22Rv1 (cell line): ENCODE results near the gene SOX21.

ENCODE experiments used
- H3K27ac ChIP-seq: fragments of 450-650 bp; 2 replicates; pipeline ENCODE4 v1.5.1; 2017
- CTCF ChIP-seq: fragments of 450-650 bp; IDR thresholded peaks from 2 replicates; pipeline ENCODE4 v1.5.1; 2017; ENCODE audit warnings: mild to moderate bottlenecking
- ZFX ChIP-seq: fragments of 450-650 bp; IDR thresholded peaks from 2 replicates; pipeline ENCODE4 v1.6.1; 2017; ENCODE audit warnings: antibody characterized with exemption, borderline replicate concordance

Gene SOX21

DNA sequence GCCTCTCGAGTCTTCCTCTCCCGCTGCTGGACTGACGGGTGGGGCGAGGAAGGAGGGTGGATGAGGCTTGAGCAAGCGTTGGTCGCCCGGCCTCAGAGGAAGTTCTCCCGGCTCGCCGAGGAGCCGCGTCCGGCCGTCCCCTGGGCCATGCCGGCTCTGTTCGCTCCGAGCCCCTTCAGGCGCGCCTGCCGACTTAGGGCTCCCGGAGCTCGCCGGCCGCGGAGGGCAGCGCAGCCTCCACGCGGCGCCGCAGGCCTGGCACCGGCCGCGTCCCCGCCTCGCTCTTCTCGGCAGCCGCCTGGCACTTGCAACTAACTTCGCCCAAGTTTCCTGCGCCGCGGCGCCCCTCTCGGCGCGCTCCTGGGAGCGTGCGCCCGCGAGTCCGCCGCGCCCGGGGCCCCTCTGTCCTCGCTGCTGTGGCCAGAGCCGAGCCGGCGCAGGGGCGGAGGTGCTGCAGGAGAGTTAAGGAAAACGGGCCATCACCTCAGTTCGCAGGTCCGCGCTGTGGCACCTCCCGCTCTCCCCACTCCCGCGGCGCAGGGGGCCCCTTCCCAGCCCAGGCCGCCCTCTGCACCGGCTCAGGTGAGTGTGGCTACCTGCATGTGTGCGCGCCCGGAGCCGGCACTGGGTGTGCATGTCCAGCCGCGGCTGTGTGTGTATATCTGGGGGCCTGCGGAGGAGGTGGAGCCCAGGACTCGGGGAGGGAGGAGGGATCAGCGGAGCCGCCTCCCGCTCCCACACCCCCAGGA is 641 bp upstream of the SOX21 start:
- no peak overlapping the region for H3K27ac ChIP-seq
- TF ChIP-seq CTCF (no peak), ZFX (no peak)

GRCh38 chr13:94711561-94712286 is 621 bp downstream of the SOX21 start:
- no peak overlapping the region for H3K27ac ChIP-seq
- no peak for TF ChIP-seq ZFX
- no peak for TF ChIP-seq CTCF

GRCh38 chr13:94710881-94711560 is 1.3 kb downstream of the SOX21 start:
- peak overlapping the region; percentile 31; the same call in 1 of the 2 replicates for H3K27ac ChIP-seq
- TF ChIP-seq CTCF (peak; percentile 83), ZFX (no peak)

- TF ChIP-seq CTCF (no peak), ZFX (no peak)
- peak overlapping the region; percentile 31; the same call in 1 of the 2 replicates for H3K27ac ChIP-seq
Measured at GRCh38 chr13:94710065-94710781, 2.1 kb downstream of the SOX21 start.

DNA sequence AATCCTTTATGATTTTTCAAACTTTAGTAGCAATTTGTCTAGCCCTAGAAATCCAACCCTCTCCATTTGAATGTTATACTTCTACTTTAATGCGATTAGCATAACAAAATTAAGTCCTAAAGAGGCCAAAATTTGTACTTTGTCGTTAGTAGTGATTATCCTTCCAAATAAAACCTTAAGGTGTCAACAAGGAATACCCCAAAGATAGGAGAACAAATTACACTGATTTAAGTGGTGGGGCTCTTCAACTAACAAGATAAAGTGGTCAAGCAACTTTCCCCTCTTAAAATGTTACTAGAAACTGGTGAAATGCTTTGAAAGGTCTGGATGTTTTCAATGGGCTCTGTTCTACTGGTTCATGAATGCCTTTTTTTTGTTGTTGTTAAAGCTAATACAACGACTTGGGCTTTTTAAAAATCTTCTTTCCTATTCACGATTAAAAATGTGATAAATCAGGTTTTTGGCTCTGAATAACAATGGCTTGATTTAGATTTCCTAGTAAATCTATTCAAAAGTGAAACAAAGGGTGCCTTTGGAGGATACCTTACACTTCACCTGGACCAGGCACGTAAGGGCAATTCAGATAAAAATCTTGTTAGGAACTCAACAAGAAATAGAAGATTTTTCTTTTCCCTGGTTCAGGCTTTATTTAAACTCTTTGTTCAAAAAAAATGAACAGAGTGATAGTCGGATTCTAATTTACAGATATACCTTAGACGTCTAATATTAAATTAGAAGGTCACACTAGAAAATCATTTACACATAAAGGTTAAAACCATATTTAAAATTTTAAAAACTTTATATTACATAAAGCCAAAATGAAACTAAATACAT is 3.1 kb downstream of the SOX21 start:
- TF ChIP-seq ZFX (no peak), CTCF (no peak)

DNA sequence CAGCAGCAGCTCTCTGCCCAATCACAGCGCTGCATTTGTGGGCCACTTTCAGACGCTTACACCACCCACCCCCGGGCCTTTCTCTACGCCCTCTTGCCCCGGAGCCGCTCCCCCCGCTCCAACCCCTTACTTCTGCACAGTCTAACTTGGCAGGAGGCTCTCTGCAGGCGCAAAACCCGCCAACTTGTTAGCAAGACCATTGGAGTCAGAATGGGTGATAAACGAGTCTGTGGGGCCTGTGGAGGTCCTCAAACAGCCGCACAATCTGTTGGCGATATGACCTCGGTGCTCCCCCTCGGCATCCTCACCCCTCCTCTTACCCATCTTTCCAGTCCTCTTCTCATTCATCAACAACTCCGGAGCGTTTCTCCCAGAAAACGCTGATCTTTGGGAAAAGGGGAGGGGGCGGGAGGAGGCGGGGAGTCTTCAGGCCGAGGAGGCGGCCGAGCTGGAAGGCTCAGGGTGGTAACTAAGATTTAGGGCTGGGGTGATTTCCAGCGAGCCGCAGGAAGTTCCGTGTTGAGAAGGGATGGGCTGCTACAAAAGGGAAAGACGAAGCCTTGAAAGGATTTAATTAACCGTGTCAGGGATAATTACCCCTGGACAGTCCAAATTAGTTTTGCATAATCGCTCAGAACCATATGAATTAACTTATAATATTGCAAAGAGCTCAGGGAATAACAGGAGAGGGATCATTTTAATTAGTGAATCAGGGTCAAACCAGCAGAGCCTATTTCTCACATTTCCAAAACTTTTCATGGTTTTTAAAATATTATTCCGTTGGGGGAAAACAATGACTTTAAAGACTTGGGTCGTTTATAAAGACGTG is 4.1 kb downstream of the SOX21 start:
- H3K27ac ChIP-seq: no peak overlapping the region
- TF ChIP-seq ZFX (no peak), CTCF (no peak)

More for the DNA sequence above, 3.1 kb downstream of the SOX21 start:
- H3K27ac ChIP-seq: no peak overlapping the region
